HepG2 (cell line): ENCODE data around the gene AHCYL2. TPM values are rescaled to one million over a fixed set of nuclear protein-coding genes. Genes with fewer than 3 reads are reported as not detected.

ENCODE experiments used
- ATRX ChIP-seq: sonication (generic); formaldehyde crosslinking; IDR thresholded peaks from 2 replicates; pipeline ENCODE4 v1.4.0; 2020; ENCODE audit warnings: missing genetic modification reagents, borderline replicate concordance
- CBX1 ChIP-seq: IDR thresholded peaks from one replicate; pipeline ENCODE4 v1.6.1; 2016; ENCODE audit warnings: antibody characterized with exemption, low read depth
- KDM4B ChIP-seq: sonication (generic); formaldehyde crosslinking; IDR thresholded peaks from 2 replicates; pipeline ENCODE4 v1.4.0; 2020; ENCODE audit warnings: missing genetic modification reagents
- KMT2A ChIP-seq: sonication (generic); formaldehyde crosslinking; IDR thresholded peaks from 2 replicates; pipeline ENCODE4 v1.4.0; 2020; ENCODE audit warnings: missing genetic modification reagents
- MTA1 ChIP-seq: sonication (generic); formaldehyde crosslinking; IDR thresholded peaks from 2 replicates; pipeline ENCODE4 v1.4.0; 2020; ENCODE audit warnings: missing genetic modification reagents, mild to moderate bottlenecking, borderline replicate concordance
- PRDM15 ChIP-seq: sonication (generic); formaldehyde crosslinking; IDR thresholded peaks from 2 replicates; pipeline ENCODE4 v1.4.0; 2020; ENCODE audit warnings: missing genetic modification reagents
- RXRB ChIP-seq: IDR thresholded peaks from 2 replicates; pipeline ENCODE4 v1.6.1; 2016; ENCODE audit warnings: borderline replicate concordance, missing genetic modification reagents, missing compliant biosample characterization
- SAP130 ChIP-seq: IDR thresholded peaks from 2 replicates; pipeline ENCODE4 v1.6.1; 2016; ENCODE audit warnings: low read depth
- TBX3 ChIP-seq: fragments of 450-650 bp; IDR thresholded peaks from 2 replicates; pipeline ENCODE4 v1.6.1; 2017; ENCODE audit warnings: antibody characterized with exemption, mild to moderate bottlenecking, inconsistent platforms, borderline replicate concordance
- TCF7 ChIP-seq: sonication (generic); IDR thresholded peaks from 2 replicates; pipeline ENCODE4 v1.6.1; 2016; ENCODE audit warnings: antibody characterized with exemption, low read depth
- THAP11 ChIP-seq: IDR thresholded peaks from 2 replicates; pipeline ENCODE4 v1.6.1; 2016; ENCODE audit warnings: missing biosample characterization, missing genetic modification reagents
- ZFP37 ChIP-seq: sonication (generic); formaldehyde crosslinking; IDR thresholded peaks from 2 replicates; pipeline ENCODE4 v1.4.0; 2020; ENCODE audit warnings: missing genetic modification reagents, borderline replicate concordance
- ZNF20 ChIP-seq: sonication (generic); formaldehyde crosslinking; IDR thresholded peaks from 2 replicates; pipeline ENCODE4 v1.4.0; 2020; ENCODE audit warnings: mild to moderate bottlenecking, moderate library complexity, missing genetic modification reagents
- ZNF670 ChIP-seq: sonication (generic); formaldehyde crosslinking; IDR thresholded peaks from 2 replicates; pipeline ENCODE4 v1.8.0; 2022; ENCODE audit warnings: mild to moderate bottlenecking, missing genetic modification reagents, borderline replicate concordance
- ZNF841 ChIP-seq: sonication (generic); formaldehyde crosslinking; IDR thresholded peaks from 2 replicates; pipeline ENCODE4 v1.8.1; 2023; ENCODE audit warnings: missing genetic modification reagents, borderline replicate concordance
- ZNF891 ChIP-seq: sonication (generic); formaldehyde crosslinking; IDR thresholded peaks from 2 replicates; pipeline ENCODE4 v1.5.0; 2020; ENCODE audit warnings: mild to moderate bottlenecking, missing genetic modification reagents
- polyA plus RNA-seq, 8 experiments: library from polyadenylated mRNA; depleted of rRNA in 3 of 8; stranded (reverse) in 7 of 8; unstranded in 1 of 8; fragments of >200 nt; fragmentation: Illumina TruSeq in 4 of 8; extraction: Trizol in 4 of 8; gene quantifications; 2 replicates each; pipeline versions ENCODE4 v1.2.1 to v1.2.3, GENCODE V29; 2011 to 2016; ENCODE audit warnings: low read depth in 4 of 8, missing spikeins in 1 of 8, mixed read lengths in 1 of 8; ENCODE audit not compliant: insufficient read depth in 1 of 8
- total RNA-seq, 5 experiments: library from RNA; depleted of rRNA; stranded (reverse); fragments of >200 nt; fragmentation: Illumina TruSeq; extraction: Trizol; gene quantifications; 2 replicates each; pipeline ENCODE4 v1.2.3, GENCODE V29; 2016; ENCODE audit warnings: low read depth in 1 of 5
- TF ChIP-seq, protein P1 (sequence below): sonication (generic); formaldehyde crosslinking; IDR thresholded peaks from 2 replicates; pipeline ENCODE4 v1.4.0; 2020; ENCODE audit warnings: mild to moderate bottlenecking, missing genetic modification reagents
- TF ChIP-seq, protein P2 (sequence below): sonication (generic); formaldehyde crosslinking; IDR thresholded peaks from 2 replicates; pipeline ENCODE4 v1.5.1; 2020; ENCODE audit warnings: missing genetic modification reagents, mild to moderate bottlenecking, borderline replicate concordance
- TF ChIP-seq, protein P3 (sequence below): sonication (generic); formaldehyde crosslinking; IDR thresholded peaks from 2 replicates; pipeline ENCODE4 v1.4.0; 2020; ENCODE audit warnings: mild to moderate bottlenecking, missing genetic modification reagents
- TF ChIP-seq, protein P4 (sequence below): sonication (generic); formaldehyde crosslinking; IDR thresholded peaks from 2 replicates; pipeline ENCODE4 v1.8.0; 2022; ENCODE audit warnings: missing genetic modification reagents, mild to moderate bottlenecking, inconsistent platforms, borderline replicate concordance
- TF ChIP-seq, protein P5 (sequence below): sonication (generic); formaldehyde crosslinking; conservative IDR thresholded peaks from 2 replicates; pipeline ENCODE4 v1.4.0; 2020; ENCODE audit warnings: missing genetic modification reagents

AHCYL2 gene
- total and polyA plus RNA-seq, 2 of the 13 experiments (the other 11 are each of a cell fraction or from before 2014, with no cell fraction given) = 9.5 to 14.7 TPM

DNA sequence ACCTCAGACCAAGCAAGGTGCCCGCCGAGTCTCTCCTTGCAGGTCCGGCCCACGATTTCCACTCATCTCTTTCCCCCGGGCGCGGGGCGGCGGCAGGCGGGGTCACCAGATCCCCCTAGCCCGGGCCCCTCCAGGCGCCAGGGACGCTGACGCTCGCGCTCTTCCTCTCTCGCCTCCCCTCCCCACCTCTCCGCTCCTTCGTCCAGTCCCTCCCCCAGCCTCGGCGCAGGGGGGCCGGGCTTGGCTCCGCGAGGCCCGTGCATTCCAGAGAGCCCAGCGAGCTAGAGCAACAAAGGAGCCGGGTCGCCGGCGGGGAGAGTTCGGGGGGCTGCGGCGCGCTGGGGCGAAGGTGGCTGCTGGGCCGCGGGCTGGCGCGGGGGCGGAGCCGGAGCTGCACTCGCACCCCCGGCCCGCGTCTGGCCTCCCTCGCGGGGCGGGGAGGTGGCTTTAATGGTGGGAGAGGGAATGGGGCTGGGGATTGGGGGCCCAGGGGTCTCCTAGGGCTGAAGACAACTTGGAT lies 36.4 kb upstream of the AHCYL2 start, which contains the start of gene SMO (continued):
- peak; percentile 24; the same call in 1 of the 2 replicates for TF ChIP-seq RXRB
- peak; percentile 68 for TF ChIP-seq SAP130
- 0 out of 2 replicates have a peak, but pooled peaks have one; percentile 10 for TF ChIP-seq ZNF841 (CRISPR knock-in tag)
- no peak for TF ChIP-seq ZFP37 (CRISPR knock-in tag)
- TF ChIP-seq TCF7 = no peak
- TF ChIP-seq CBX1 = no peak
- TF ChIP-seq, protein P1, sequence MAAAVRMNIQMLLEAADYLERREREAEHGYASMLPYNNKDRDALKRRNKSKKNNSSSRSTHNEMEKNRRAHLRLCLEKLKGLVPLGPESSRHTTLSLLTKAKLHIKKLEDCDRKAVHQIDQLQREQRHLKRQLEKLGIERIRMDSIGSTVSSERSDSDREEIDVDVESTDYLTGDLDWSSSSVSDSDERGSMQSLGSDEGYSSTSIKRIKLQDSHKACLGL (CRISPR knock-in tag) = peak; percentile 54
- no peak for TF ChIP-seq ZNF891 (CRISPR knock-in tag)
- TF ChIP-seq ZNF670 (CRISPR knock-in tag) = no peak
- TF ChIP-seq PRDM15 (CRISPR knock-in tag) = peak; percentile 92
- TF ChIP-seq, protein P2, sequence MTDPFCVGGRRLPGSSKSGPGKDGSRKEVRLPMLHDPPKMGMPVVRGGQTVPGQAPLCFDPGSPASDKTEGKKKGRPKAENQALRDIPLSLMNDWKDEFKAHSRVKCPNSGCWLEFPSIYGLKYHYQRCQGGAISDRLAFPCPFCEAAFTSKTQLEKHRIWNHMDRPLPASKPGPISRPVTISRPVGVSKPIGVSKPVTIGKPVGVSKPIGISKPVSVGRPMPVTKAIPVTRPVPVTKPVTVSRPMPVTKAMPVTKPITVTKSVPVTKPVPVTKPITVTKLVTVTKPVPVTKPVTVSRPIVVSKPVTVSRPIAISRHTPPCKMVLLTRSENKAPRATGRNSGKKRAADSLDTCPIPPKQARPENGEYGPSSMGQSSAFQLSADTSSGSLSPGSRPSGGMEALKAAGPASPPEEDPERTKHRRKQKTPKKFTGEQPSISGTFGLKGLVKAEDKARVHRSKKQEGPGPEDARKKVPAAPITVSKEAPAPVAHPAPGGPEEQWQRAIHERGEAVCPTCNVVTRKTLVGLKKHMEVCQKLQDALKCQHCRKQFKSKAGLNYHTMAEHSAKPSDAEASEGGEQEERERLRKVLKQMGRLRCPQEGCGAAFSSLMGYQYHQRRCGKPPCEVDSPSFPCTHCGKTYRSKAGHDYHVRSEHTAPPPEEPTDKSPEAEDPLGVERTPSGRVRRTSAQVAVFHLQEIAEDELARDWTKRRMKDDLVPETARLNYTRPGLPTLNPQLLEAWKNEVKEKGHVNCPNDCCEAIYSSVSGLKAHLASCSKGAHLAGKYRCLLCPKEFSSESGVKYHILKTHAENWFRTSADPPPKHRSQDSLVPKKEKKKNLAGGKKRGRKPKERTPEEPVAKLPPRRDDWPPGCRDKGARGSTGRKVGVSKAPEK = no peak
- no peak for TF ChIP-seq KDM4B (CRISPR knock-in tag)
- TF ChIP-seq, protein P3, sequence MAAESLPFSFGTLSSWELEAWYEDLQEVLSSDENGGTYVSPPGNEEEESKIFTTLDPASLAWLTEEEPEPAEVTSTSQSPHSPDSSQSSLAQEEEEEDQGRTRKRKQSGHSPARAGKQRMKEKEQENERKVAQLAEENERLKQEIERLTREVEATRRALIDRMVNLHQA (CRISPR knock-in tag) = no peak
- no peak for TF ChIP-seq TBX3
- peak; percentile 83 for TF ChIP-seq KMT2A (CRISPR knock-in tag)
- no peak for TF ChIP-seq ATRX (CRISPR knock-in tag)
- peak; percentile 50; the same call in 1 of the 2 replicates for TF ChIP-seq MTA1
- TF ChIP-seq, protein P4, sequence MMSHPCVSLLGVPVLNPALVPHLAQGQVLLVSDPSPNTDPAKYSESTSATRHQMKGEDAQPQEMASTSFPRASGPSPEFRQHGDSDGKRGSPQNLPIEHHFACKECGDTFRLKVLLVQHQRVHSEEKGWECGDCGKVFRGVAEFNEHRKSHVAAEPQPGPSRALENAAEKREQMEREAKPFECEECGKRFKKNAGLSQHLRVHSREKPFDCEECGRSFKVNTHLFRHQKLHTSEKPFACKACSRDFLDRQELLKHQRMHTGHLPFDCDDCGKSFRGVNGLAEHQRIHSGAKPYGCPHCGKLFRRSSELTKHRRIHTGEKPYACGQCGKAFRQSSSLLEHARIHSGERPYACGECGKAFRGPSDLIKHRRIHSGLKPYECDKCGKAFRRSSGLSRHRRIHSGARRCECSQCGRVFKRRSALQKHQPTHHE (CRISPR knock-in tag) = no peak
- TF ChIP-seq, protein P5, sequence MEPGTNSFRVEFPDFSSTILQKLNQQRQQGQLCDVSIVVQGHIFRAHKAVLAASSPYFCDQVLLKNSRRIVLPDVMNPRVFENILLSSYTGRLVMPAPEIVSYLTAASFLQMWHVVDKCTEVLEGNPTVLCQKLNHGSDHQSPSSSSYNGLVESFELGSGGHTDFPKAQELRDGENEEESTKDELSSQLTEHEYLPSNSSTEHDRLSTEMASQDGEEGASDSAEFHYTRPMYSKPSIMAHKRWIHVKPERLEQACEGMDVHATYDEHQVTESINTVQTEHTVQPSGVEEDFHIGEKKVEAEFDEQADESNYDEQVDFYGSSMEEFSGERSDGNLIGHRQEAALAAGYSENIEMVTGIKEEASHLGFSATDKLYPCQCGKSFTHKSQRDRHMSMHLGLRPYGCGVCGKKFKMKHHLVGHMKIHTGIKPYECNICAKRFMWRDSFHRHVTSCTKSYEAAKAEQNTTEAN (CRISPR knock-in tag) = no peak
- no peak for TF ChIP-seq ZNF20 (CRISPR knock-in tag)
- peak; percentile 61 for TF ChIP-seq THAP11 (CRISPR knock-in tag)
